ENCODE results near the gene DYRK3. TPM values are rescaled to one million over a fixed set of nuclear protein-coding genes. Genes with fewer than 3 reads are reported as not detected.

The DYRK3 gene
- total RNA-seq, 1 experiment from 2014 or later = 7.1 TPM

DNA sequence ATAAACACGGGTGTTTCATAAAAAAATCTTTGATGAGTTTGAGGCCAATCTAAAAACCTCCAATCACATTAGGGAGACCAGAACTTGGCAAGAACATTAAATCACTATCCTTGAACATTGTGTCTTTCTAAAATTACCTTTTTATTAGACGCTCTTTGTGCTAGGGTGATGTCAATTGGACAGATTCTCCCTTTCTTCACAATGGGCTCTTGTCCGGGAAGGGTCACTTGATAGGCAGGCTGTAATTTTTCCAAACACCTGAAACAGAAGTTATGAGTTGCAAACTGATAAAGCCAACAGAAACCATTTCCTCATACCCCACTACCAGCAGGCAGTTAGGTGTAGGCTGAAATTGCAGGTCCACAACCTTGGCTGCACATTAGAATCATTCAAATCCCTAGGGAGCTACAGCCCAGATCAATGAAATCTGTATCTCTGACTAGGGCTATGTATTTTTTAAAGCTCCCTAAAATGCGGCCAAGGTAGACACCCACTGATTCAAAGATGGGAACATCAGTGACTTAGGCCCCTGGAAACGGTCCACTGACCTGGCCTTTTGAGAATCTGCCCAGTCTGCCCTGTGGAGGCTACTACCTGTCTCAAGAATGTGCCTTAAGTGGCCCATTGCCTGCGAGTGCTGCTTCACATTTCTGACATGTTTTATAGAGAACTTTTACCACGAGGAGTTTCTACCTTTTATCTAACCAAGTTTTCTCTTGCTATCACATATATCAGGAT is 39.6 kb upstream of the DYRK3 start:
- no peak for TF ChIP-seq JUND (IDR thresholded peaks at IDR 0.05)
- TF ChIP-seq CBX3 (IDR thresholded peaks at IDR 0.05; ENCODE audit: low read depth) = no peak
- TF ChIP-seq EZH2phosphoT487 (IDR thresholded peaks at IDR 0.05; ENCODE audit: borderline replicate concordance) = no peak
- TF ChIP-seq CEBPB (IDR thresholded peaks at IDR 0.05; ENCODE audit: low read depth) = no peak
- no peak for TF ChIP-seq CTCF (IDR thresholded peaks at IDR 0.05 in 2 of 3, conservative IDR thresholded peaks at IDR 0.05 in 1 of 3; ENCODE audit: borderline replicate concordance in 1 of 3, insufficient read depth in 1 of 3, low read depth in 2 of 3, low read length in 2 of 3)
- TF ChIP-seq YY1 (IDR thresholded peaks at IDR 0.05; ENCODE audit: extremely low read depth, insufficient replicate concordance, low read depth, low read length) = no peak
- TF ChIP-seq ATF3 (IDR thresholded peaks at IDR 0.05) = no peak
- TF ChIP-seq RAD21 (IDR thresholded peaks at IDR 0.05; ENCODE audit: low read depth) = no peak
- no peak for TF ChIP-seq ZNF274 (IDR thresholded peaks at IDR 0.05; ENCODE audit: low read depth, low read length)
- no peak for TF ChIP-seq FOSL1 (IDR thresholded peaks at IDR 0.05; ENCODE audit: low read depth)
- TF ChIP-seq ZFX (IDR thresholded peaks at IDR 0.05) = no peak
- TF ChIP-seq SIN3A (IDR thresholded peaks at IDR 0.05; ENCODE audit: low read depth) = no peak
- Histone ChIP-seq H3K27me3 (ENCODE audit: insufficient read depth, low read length) (no peaks in the 10 kb centered on the region), H4K20me1 (ENCODE audit: insufficient read depth) (no peaks in the 10 kb centered on the region), H2AFZ (ENCODE audit: low read depth, low read length, poor library complexity, severe bottlenecking) (no peak overlapping the region), H3K4me1 (ENCODE audit: control insufficient read depth in 1 of 2, insufficient read depth in 2 of 2, low read length in 2 of 2) (peaks cover 0 to 3% of the 10 kb centered on the region in 2 experiments; a peak in 2 of 4 replicates), H3K27ac (ENCODE audit: low read depth, low read length) (no peak overlapping the region), H3K9me3 (ENCODE audit: control insufficient read depth in 1 of 2, insufficient read depth in 1 of 2, low read depth in 1 of 2, low read length in 2 of 2) (no peaks in the 10 kb centered on the region), H3K79me2 (ENCODE audit: insufficient read depth, low read length) (no peaks in the 10 kb centered on the region), H3K9me2 (ENCODE audit: insufficient read depth) (no peaks in the 10 kb centered on the region), H3K4me2 (ENCODE audit: low read length) (no peak overlapping the region), H3K36me3 (ENCODE audit: control insufficient read depth in 1 of 2, insufficient read depth in 2 of 2, low read length in 2 of 2) (peaks cover 29 to 52% of the 10 kb centered on the region in 2 experiments), H3K4me3 (replicated peaks in 1 of 2; ENCODE audit: low read depth in 1 of 2, low read length in 2 of 2) (no peak overlapping the region), H3K9ac (ENCODE audit: low read length) (no peak overlapping the region)
- ATAC-seq (no peak), DNase-seq (ENCODE audit: low read depth, low spot score) (no peak)
- ChIA-PET CTCF (interaction anchor here (2.4 kb wide), 1 partner anchor 12 kb away, joined by 7 read pairs; no protein-coding TSS in a partner anchor), POLR2A (no interaction called here), RAD21 (ENCODE audit: low non-redundant PET in 1 of 2, low total read pairs in 2 of 2, uncharacterized antibody in 2 of 2, unreplicated experiment in 2 of 2) (no interaction called here)
- BruUV-seq (replicated peaks) = no TSS peak
- intact Hi-C loops (cut with micrococcal nuclease) = no loop called here

Data from HCT116 (cell line).